HCT116 (cell line): ENCODE data around the gene CHMP4B. TPM values are rescaled to one million over a fixed set of nuclear protein-coding genes. Genes with fewer than 3 reads are reported as not detected.
A peak's percentile ranks its signal among the peaks of the same experiment; 100 is the strongest.

Source experiments
- ATAC-seq: fragments of 200-7000 bp; cut with Tn5 transposase; 2 replicates; pipeline ENCODE4 v1.9.1; 2020; ENCODE audit warnings: mild to moderate bottlenecking, moderate library complexity
- BruUV-seq: library from RNA; stranded (reverse); fragments of 400-500 nt; replicated peaks from 2 replicates; lab custom pipeline; 2021; lab: Mats Ljungman, UMichigan
- CTCF ChIA-PET: fragments of 300-600 bp; sonication (Branson Sonifier 250); formaldehyde crosslinking; loops from one replicate; lab custom pipeline; 2021; ENCODE audit warnings: antibody characterized with exemption; lab: Charles Lee
- POLR2A ChIA-PET: fragments of 300-600, 350-600 bp; sonication (Branson Sonifier 250); formaldehyde crosslinking; loops from one replicate; lab custom pipeline; 2021; ENCODE audit warnings: antibody characterized with exemption; lab: Charles Lee
- RAD21 ChIA-PET, 2 experiments: fragments of 300-600 bp; sonication (Branson Sonifier 250); formaldehyde crosslinking; loops; one replicate each; lab custom pipeline; 2023; ENCODE audit warnings: low total read pairs in 2 of 2; ENCODE audit not compliant: uncharacterized antibody in 2 of 2, unreplicated experiment in 2 of 2, low non-redundant PET in 1 of 2; lab: Charles Lee
- DNase-seq: peaks from one replicate; pipeline ENCODE4 v3.0.0-alpha.2; 2010; ENCODE audit warnings: low read depth, low spot score
- H2AFZ ChIP-seq: fragments of 200-600 bp; shearing (Covaris generic), sonication (generic); 2 replicates; pipeline ENCODE4 v1.6.1; 2017; ENCODE audit warnings: low read depth, mixed run types, mixed read lengths, antibody characterized with exemption, low read length; ENCODE audit not compliant: poor library complexity, severe bottlenecking
- H3K27ac ChIP-seq: 2 replicates; pipeline ENCODE4 v1.5.1; 2012; ENCODE audit warnings: low read depth, low read length
- H3K27me3 ChIP-seq: fragments of 200-600 bp; sonication (generic); 2 replicates; pipeline ENCODE4 v1.6.1; 2016; ENCODE audit warnings: mixed run types, low read length, mixed read lengths; ENCODE audit not compliant: insufficient read depth
- H3K36me3 ChIP-seq, 2 experiments: fragments of 200-500 bp in 1 of 2; fragments of 200-600 bp in 1 of 2; sonication (Bioruptor generic) in 1 of 2; sonication (generic) in 1 of 2; 2 replicates each; pipeline versions ENCODE4 v1.5.1 to v1.6.1; 2014 to 2016; ENCODE audit warnings: low read length in 2 of 2, inconsistent platforms in 1 of 2, mixed read lengths in 1 of 2, mixed run types in 1 of 2; ENCODE audit not compliant: insufficient read depth in 2 of 2, control insufficient read depth in 1 of 2
- H3K4me1 ChIP-seq, 2 experiments: fragments of 200-600 bp in 1 of 2; sonication (generic) in 1 of 2; 2 replicates each; pipeline versions ENCODE4 v1.5.1 to v1.6.1; 2012 to 2017; ENCODE audit warnings: low read length in 2 of 2, inconsistent platforms in 1 of 2, mild to moderate bottlenecking in 1 of 2, mixed read lengths in 1 of 2, mixed run types in 1 of 2, moderate library complexity in 1 of 2; ENCODE audit not compliant: insufficient read depth in 2 of 2, control insufficient read depth in 1 of 2
- H3K4me2 ChIP-seq: fragments of 200-600 bp; sonication (generic); 2 replicates; pipeline ENCODE4 v1.6.1; 2017; ENCODE audit warnings: mixed run types, low read length, mixed read lengths
- H3K4me3 ChIP-seq, 2 experiments: fragments of 200-600 bp in 1 of 2; sonication (generic) in 1 of 2; replicated peaks in 1 of 2; 2 replicates each; pipeline ENCODE4 v1.5.1; 2011 to 2016; ENCODE audit warnings: low read length in 2 of 2, control low read depth in 1 of 2, low read depth in 1 of 2, mild to moderate bottlenecking in 1 of 2, mixed read lengths in 1 of 2, mixed run types in 1 of 2
- H3K79me2 ChIP-seq: fragments of 200-600 bp; sonication (generic); 2 replicates; pipeline ENCODE4 v1.6.1; 2017; ENCODE audit warnings: mild to moderate bottlenecking, mixed run types, low read length, moderate library complexity, mixed read lengths; ENCODE audit not compliant: insufficient read depth
- H3K9ac ChIP-seq: fragments of 200-600 bp; sonication (generic); 2 replicates; pipeline ENCODE4 v1.6.1; 2016; ENCODE audit warnings: low read length, mixed read lengths
- H3K9me2 ChIP-seq: fragments of 200-600 bp; sonication (generic), shearing (Covaris generic); 2 replicates; pipeline ENCODE4 v1.6.1; 2017; ENCODE audit warnings: mixed run types, mild to moderate bottlenecking, moderate library complexity; ENCODE audit not compliant: insufficient read depth
- H3K9me3 ChIP-seq, 2 experiments: fragments of 200-500 bp in 1 of 2; fragments of 200-600 bp in 1 of 2; sonication (Bioruptor generic) in 1 of 2; sonication (generic) in 1 of 2; 2 replicates each; pipeline ENCODE4 v1.6.1; 2014 to 2017; ENCODE audit warnings: low read length in 2 of 2, mixed read lengths in 2 of 2, inconsistent platforms in 1 of 2, low read depth in 1 of 2, mild to moderate bottlenecking in 1 of 2, mixed run types in 1 of 2, moderate library complexity in 1 of 2; ENCODE audit not compliant: control insufficient read depth in 1 of 2, insufficient read depth in 1 of 2
- H4K20me1 ChIP-seq: fragments of 200-600 bp; sonication (generic), shearing (Covaris generic); 2 replicates; pipeline ENCODE4 v1.6.1; 2017; ENCODE audit warnings: mixed run types, mild to moderate bottlenecking, moderate library complexity; ENCODE audit not compliant: insufficient read depth
- ATF3 ChIP-seq: IDR thresholded peaks from 2 replicates; pipeline ENCODE4 v1.6.1; 2012
- CEBPB ChIP-seq: IDR thresholded peaks from 2 replicates; pipeline ENCODE4 v1.6.1; 2012; ENCODE audit warnings: low read depth
- RAD21 ChIP-seq: IDR thresholded peaks from 2 replicates; pipeline ENCODE4 v1.6.1; 2012; ENCODE audit warnings: low read depth, mild to moderate bottlenecking
- ZBTB33 ChIP-seq: IDR thresholded peaks from 2 replicates; pipeline ENCODE4 v1.6.1; 2011; ENCODE audit warnings: mild to moderate bottlenecking, low read length, moderate library complexity; ENCODE audit not compliant: insufficient replicate concordance; ENCODE audit errors: extremely low read depth
- ZFX ChIP-seq: fragments of 450-650 bp; IDR thresholded peaks from 2 replicates; pipeline ENCODE4 v1.6.1; 2017
- ZNF274 ChIP-seq: fragments of 200-500 bp; sonication (Bioruptor generic); IDR thresholded peaks from 2 replicates; pipeline ENCODE4 v1.6.1; 2014; ENCODE audit warnings: mild to moderate bottlenecking, low read depth, low read length, inconsistent platforms
- intact Hi-C: fragments of 100-400 bp; cut with micrococcal nuclease; formaldehyde crosslinking; loops from 2 replicates; pipeline ENCODE4 v1.10.0; 2022
- total RNA-seq: library from RNA; stranded (reverse); gene quantifications from one replicate; pipeline ENCODE4 v1.2.1, GENCODE V29; 2021; ENCODE audit not compliant: unreplicated experiment

Gene CHMP4B
- total RNA-seq, 1 experiment from 2014 or later: 56.9 TPM

- TF ChIP-seq ATF3 (no peak), ZNF274 (no peak), CEBPB (no peak), ZFX (no peak)
- TF ChIP-seq, all 23 proteins: peak for 0
Observed at GRCh38 chr20:33837096-33837830, 26.1 kb downstream of the CHMP4B start.

GRCh38 chr20:33838035-33838864 is 27.1 kb downstream of the CHMP4B start:
- intact Hi-C loops: no loop called here
- Histone ChIP-seq H3K27ac (no peak overlapping the region), H3K4me2 (no peak overlapping the region), H3K9ac (no peak overlapping the region), H3K79me2 (peaks cover 74% of the 10 kb centered on the region), H3K9me3 (no peaks in the 10 kb centered on the region), H3K4me3 (no peak overlapping the region), H3K36me3 (no peaks in the 10 kb centered on the region), H2AFZ (no peak overlapping the region), H3K9me2 (no peaks in the 10 kb centered on the region), H3K27me3 (no peaks in the 10 kb centered on the region)
- no TSS peak for BruUV-seq
- no peak for ATAC-seq
- CTCF ChIA-PET: no interaction called here
- no peak for DNase-seq
- POLR2A ChIA-PET: no interaction called here
- RAD21 ChIA-PET: no interaction called here
- TF ChIP-seq RAD21: peak; percentile 36; the same call in 1 of the 2 replicates
- no peak for TF ChIP-seq ZBTB33
- TF ChIP-seq, all 23 proteins: peak for 1
- Histone ChIP-seq H3K4me1 (no peaks in the 10 kb centered on the region), H4K20me1 (no peaks in the 10 kb centered on the region)

More at GRCh38 chr20:33837096-33837830, 26.1 kb downstream of the CHMP4B start:
- intact Hi-C loops: no loop called here
- DNase-seq: no peak
- Histone ChIP-seq H3K9me3 (no peaks in the 10 kb centered on the region), H3K27ac (no peak overlapping the region), H4K20me1 (no peaks in the 10 kb centered on the region), H3K4me1 (no peaks in the 10 kb centered on the region), H3K79me2 (peaks cover 68% of the 10 kb centered on the region), H3K27me3 (no peaks in the 10 kb centered on the region), H2AFZ (no peak overlapping the region), H3K9ac (no peak overlapping the region), H3K4me2 (no peak overlapping the region), H3K4me3 (no peak overlapping the region), H3K9me2 (no peaks in the 10 kb centered on the region), H3K36me3 (no peaks in the 10 kb centered on the region)
- ChIA-PET POLR2A (no interaction called here), CTCF (no interaction called here), RAD21 (no interaction called here)
- no TSS peak for BruUV-seq
- ATAC-seq: no peak
